Loucy (cell line): ENCODE results near the gene STARD8.
"Not testable (repeated sequence)": the region's sequence is repeated elsewhere in the genome, so short reads cannot be mapped to it uniquely, and the experiment has no call there.

ENCODE experiments used
- H2AFZ ChIP-seq: fragments of 200-600 bp; sonication (generic); 2 replicates; pipeline ENCODE4 v1.6.0; 2016; ENCODE audit warnings: antibody characterized with exemption, mild to moderate bottlenecking, low read length, moderate library complexity
- H3F3A ChIP-seq: fragments of 200-600 bp; 2 replicates; pipeline ENCODE4 v1.6.0; 2016; ENCODE audit warnings: antibody characterized with exemption, low read depth, mild to moderate bottlenecking
- H3K27me3 ChIP-seq: fragments of 200-600 bp; sonication (generic); 2 replicates; pipeline ENCODE4 v1.6.1; 2014; ENCODE audit warnings: low read length, mild to moderate bottlenecking; ENCODE audit not compliant: insufficient read depth, poor library complexity, severe bottlenecking
- H3K36me3 ChIP-seq: fragments of 200-600 bp; sonication (generic); 2 replicates; pipeline ENCODE4 v1.6.1; 2016; ENCODE audit warnings: low read length; ENCODE audit not compliant: insufficient read depth
- H3K4me1 ChIP-seq: fragments of 200-600 bp; sonication (generic); 2 replicates; pipeline ENCODE4 v1.5.1; 2014; ENCODE audit warnings: low read length, mild to moderate bottlenecking; ENCODE audit not compliant: insufficient read depth, poor library complexity, severe bottlenecking
- H3K4me2 ChIP-seq: fragments of 200-600 bp; sonication (generic); 2 replicates; pipeline ENCODE4 v1.6.0; 2014; ENCODE audit warnings: antibody characterized with exemption, low read length, low read depth, mild to moderate bottlenecking; ENCODE audit not compliant: poor library complexity, severe bottlenecking
- H3K4me3 ChIP-seq: fragments of 200-600 bp; sonication (generic); 2 replicates; pipeline ENCODE4 v1.5.1; 2014; ENCODE audit warnings: low read length, mild to moderate bottlenecking, mixed read lengths; ENCODE audit not compliant: poor library complexity, severe bottlenecking
- H3K79me2 ChIP-seq: fragments of 200-600 bp; sonication (generic); 2 replicates; pipeline ENCODE4 v1.6.1; 2014; ENCODE audit warnings: low read length; ENCODE audit not compliant: insufficient read depth
- H3K9ac ChIP-seq: fragments of 200-600 bp; sonication (generic); 2 replicates; pipeline ENCODE4 v1.6.0; 2014; ENCODE audit warnings: mild to moderate bottlenecking, low read depth, low read length, moderate library complexity; ENCODE audit not compliant: poor library complexity, severe bottlenecking
- H3K9me2 ChIP-seq: fragments of 200-600 bp; sonication (generic); replicated peaks from 2 replicates; pipeline ENCODE4 v1.6.1; 2016; ENCODE audit warnings: low read depth, low read length, mixed read lengths
- H3K9me3 ChIP-seq: fragments of 200-600 bp; sonication (generic); 2 replicates; pipeline ENCODE4 v1.6.1; 2014; ENCODE audit warnings: mild to moderate bottlenecking, antibody characterized with exemption, low read length, low read depth; ENCODE audit not compliant: insufficient read depth
- H4K20me1 ChIP-seq: fragments of 200-600 bp; sonication (generic); 2 replicates; pipeline ENCODE4 v1.6.0; 2014; ENCODE audit warnings: antibody characterized with exemption, low read length, mild to moderate bottlenecking; ENCODE audit not compliant: insufficient read depth, poor library complexity, severe bottlenecking
- CTCF ChIP-seq: fragments of 200-600 bp; sonication (generic); conservative IDR thresholded peaks from 2 replicates; pipeline ENCODE4 v1.5.1; 2014; ENCODE audit warnings: mild to moderate bottlenecking, antibody characterized with exemption, low read length
- EZH2phosphoT487 ChIP-seq: fragments of 200-600 bp; IDR thresholded peaks from 2 replicates; pipeline ENCODE4 v1.6.1; 2018; ENCODE audit warnings: antibody characterized with exemption, mild to moderate bottlenecking, moderate library complexity, borderline replicate concordance

STARD8 gene

GRCh38 chrX:68731254-68731653, 83.8 kb downstream of the STARD8 start:
- no peak for TF ChIP-seq CTCF
- TF ChIP-seq EZH2phosphoT487 = no peak
- no peak overlapping the region for H3K9ac ChIP-seq
- H2AFZ ChIP-seq = no peak overlapping the region
- H3K27me3 ChIP-seq = no peaks in the 10 kb centered on the region
- no peaks in the 10 kb centered on the region for H3F3A ChIP-seq
- no peaks in the 10 kb centered on the region for H3K9me2 ChIP-seq
- no peak overlapping the region for H3K4me3 ChIP-seq
- H3K79me2 ChIP-seq = no peaks in the 10 kb centered on the region
- H3K36me3 ChIP-seq = no peaks in the 10 kb centered on the region
- H3K4me2 ChIP-seq = no peak overlapping the region
- no peaks in the 10 kb centered on the region for H4K20me1 ChIP-seq
- H3K4me1 ChIP-seq = no peaks in the 10 kb centered on the region
- H3K9me3 ChIP-seq = no peaks in the 10 kb centered on the region

- Histone ChIP-seq H3K9ac (no peak overlapping the region), H3F3A (no peaks in the 10 kb centered on the region), H2AFZ (peak overlapping the region; percentile 84; the same call in 1 of the 2 replicates)
Observed at GRCh38 chrX:68732906-68733493, 85.5 kb downstream of the STARD8 start.

GRCh38 chrX:68735266-68735665, 87.8 kb downstream of the STARD8 start:
- no peaks in the 10 kb centered on the region for H3K4me1 ChIP-seq
- H3K9me2 ChIP-seq = no peaks in the 10 kb centered on the region
- H2AFZ ChIP-seq = no peak overlapping the region
- H3K9me3 ChIP-seq = no peaks in the 10 kb centered on the region
- H3K4me2 ChIP-seq = no peak overlapping the region
- H4K20me1 ChIP-seq = no peaks in the 10 kb centered on the region
- H3K9ac ChIP-seq = no peak overlapping the region
- H3K27me3 ChIP-seq = no peaks in the 10 kb centered on the region
- no peak overlapping the region for H3K4me3 ChIP-seq
- no peaks in the 10 kb centered on the region for H3F3A ChIP-seq
- TF ChIP-seq CTCF (no peak), EZH2phosphoT487 (no peak)
- no peaks in the 10 kb centered on the region for H3K36me3 ChIP-seq
- H3K79me2 ChIP-seq = no peaks in the 10 kb centered on the region

More at GRCh38 chrX:68732906-68733493, 85.5 kb downstream of the STARD8 start:
- TF ChIP-seq CTCF = peak; percentile 64
- TF ChIP-seq EZH2phosphoT487 = no peak
- Histone ChIP-seq H3K9me3 (no peaks in the 10 kb centered on the region), H3K36me3 (no peaks in the 10 kb centered on the region), H3K9me2 (no peaks in the 10 kb centered on the region), H4K20me1 (no peaks in the 10 kb centered on the region), H3K4me2 (no peak overlapping the region), H3K27me3 (no peaks in the 10 kb centered on the region), H3K4me3 (no peak overlapping the region), H3K4me1 (no peaks in the 10 kb centered on the region), H3K79me2 (no peaks in the 10 kb centered on the region)

- H4K20me1 ChIP-seq, H3K9ac ChIP-seq: not testable (repeated sequence)
Observed at GRCh38 chrX:68741864-68742263, 94.4 kb downstream of the STARD8 start.

More at GRCh38 chrX:68741864-68742263, 94.4 kb downstream of the STARD8 start:
- H3K9me2 ChIP-seq, H3K27me3 ChIP-seq, H2AFZ ChIP-seq, H3K36me3 ChIP-seq, H3K79me2 ChIP-seq, H3K9me3 ChIP-seq, H3K4me2 ChIP-seq, H3K4me3 ChIP-seq, H3F3A ChIP-seq, H3K4me1 ChIP-seq: not testable (repeated sequence)
